T-helper 2 cell (primary cell): ENCODE measurements around the gene CCNG2.

Experiments
- DNase-seq, 5 experiments: peaks; one replicate each; pipeline versions ENCODE4 v3.0.0 to v3.0.0-alpha.2; 2012 to 2022
- total RNA-seq, 2 donors: gene quantifications; one replicate each; lab custom pipeline; 2026; lab: John Stamatoyannopoulos, UW

The CCNG2 gene
- 37.4 to 44.4 reads per million in 2 donors for total RNA-seq

GRCh38 chr4:77156912-77157858 is at the start of gene CCNG2:
TSS of gene CCNG2 (plus strand) at chr4:77157207. CDS start at chr4:77158533, 1,326 bp downstream.
- peak; percentile 45 to 96 (median 67) for DNase-seq

- no peak for DNase-seq
Measured at GRCh38 chr4:77110730-77111129, 46.3 kb upstream of the CCNG2 start.

GRCh38 chr4:77113069-77113468 is 43.9 kb upstream of the CCNG2 start:
- DNase-seq, result no peak

GRCh38 chr4:77117721-77118120 is 39.3 kb upstream of the CCNG2 start:
- DNase-seq, result no peak

DNA sequence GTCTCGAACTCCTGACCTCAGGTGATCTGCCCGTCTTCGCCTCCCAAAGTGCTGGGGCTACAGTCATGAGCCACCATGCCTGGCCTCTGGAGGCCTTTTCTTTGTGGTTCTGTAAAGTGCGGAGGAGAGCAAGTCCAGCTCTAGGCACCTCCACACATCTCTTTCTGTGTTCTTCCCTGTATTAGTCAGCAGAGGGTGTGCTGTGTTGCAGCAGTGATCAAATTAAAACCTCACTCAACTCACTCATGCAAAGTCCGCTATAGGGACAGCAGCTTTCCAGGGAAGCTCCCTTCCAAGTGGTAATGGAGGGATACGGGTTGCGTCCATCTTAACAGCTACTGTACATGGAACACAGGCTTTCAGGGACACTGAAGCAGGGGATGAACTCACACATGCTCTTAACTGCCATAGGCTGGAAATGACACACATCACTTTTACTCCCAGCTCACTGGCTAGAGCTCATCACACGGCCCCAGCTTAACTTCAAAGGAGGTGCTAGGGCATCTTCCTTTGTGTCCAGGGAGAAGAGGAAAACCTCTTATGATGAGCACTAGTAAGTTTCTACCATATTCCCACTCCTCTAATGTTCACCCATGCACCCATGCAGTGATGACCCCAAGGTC is 36.0 kb upstream of the CCNG2 start:
- DNase-seq, result peak in 1 of 5 experiments; percentile 38

DNA sequence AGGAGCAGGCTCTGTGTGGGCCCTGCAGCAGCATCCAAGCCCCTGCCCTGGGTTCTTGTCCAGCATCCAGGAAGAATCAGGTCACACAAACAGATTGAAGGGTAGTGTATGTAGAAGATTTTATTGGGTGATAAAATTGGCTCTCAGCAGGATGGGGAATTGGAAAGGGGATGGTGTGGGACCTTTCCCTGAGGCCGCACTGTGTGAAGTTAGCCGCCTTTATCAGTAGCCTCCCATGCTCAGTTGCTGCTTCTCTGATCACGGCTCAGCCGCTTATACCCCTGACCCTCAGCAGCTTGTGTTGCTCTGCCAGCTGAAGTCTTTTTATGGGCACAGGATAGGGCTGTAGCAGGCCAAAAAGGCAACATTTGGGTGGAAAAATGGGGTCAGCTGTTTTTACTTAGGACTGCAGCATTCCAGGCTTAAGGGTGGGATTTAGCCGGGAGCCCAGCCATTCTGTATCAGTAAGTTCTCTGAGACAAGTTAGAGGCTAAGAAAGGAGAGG is 35.2 kb upstream of the CCNG2 start:
- DNase-seq, result no peak

DNA sequence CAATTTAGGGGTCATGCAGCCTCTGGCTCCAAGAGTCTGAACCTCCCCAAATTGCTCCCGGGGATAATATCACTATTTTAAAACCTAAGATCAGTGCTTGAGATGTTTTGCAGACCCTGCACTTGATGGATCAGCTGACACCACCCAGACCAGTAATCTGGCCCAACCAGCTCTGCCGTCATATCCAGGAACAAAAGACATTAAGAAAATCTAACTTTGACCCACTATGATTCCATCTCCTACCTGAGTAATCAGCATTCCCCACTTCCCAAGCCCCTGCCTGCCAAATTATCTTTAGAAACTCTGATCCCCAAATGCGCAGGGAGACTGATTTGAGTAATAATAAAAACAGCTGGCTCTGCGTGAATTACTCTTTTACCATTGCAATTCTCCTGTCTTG is 34.4 kb upstream of the CCNG2 start:
- DNase-seq, result no peak

- DNase-seq, result peak in 1 of 5 experiments; percentile 27
Measured at GRCh38 chr4:77123411-77123810, 33.6 kb upstream of the CCNG2 start.

GRCh38 chr4:77124576-77124975 is 32.4 kb upstream of the CCNG2 start:
- DNase-seq, result no peak

GRCh38 chr4:77125961-77126360 is 31.0 kb upstream of the CCNG2 start:
- no peak for DNase-seq

GRCh38 chr4:77126809-77127208 is 30.2 kb upstream of the CCNG2 start:
- peak in 1 of 5 experiments; percentile 70 for DNase-seq

DNA sequence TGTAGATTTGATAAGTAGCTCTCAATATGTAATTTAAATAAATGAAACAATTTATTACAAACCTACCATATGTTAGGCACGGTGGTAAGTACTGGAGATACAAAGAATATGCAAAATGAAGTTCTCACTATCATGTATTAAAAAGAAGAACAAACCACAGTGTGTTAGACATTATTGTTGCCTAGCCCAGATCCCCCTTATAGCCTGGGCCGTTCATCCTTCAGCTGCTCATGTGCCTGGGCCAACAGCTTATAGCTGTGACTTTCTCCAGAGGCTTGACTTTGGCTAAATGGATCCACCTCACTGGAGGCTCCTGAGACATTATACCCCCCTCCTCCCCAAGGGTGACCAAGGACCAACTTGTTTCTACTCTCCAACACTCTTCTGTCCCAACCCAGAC is 29.8 kb upstream of the CCNG2 start:
- DNase-seq, result no peak

GRCh38 chr4:77127837-77128621 is 29.0 kb upstream of the CCNG2 start:
- DNase-seq, result no peak

GRCh38 chr4:77132652-77133312 is 24.2 kb upstream of the CCNG2 start:
- DNase-seq, result no peak

GRCh38 chr4:77137448-77137847 is 19.6 kb upstream of the CCNG2 start:
- DNase-seq, result peak in 2 of 5 experiments; percentile 8 to 66

DNA sequence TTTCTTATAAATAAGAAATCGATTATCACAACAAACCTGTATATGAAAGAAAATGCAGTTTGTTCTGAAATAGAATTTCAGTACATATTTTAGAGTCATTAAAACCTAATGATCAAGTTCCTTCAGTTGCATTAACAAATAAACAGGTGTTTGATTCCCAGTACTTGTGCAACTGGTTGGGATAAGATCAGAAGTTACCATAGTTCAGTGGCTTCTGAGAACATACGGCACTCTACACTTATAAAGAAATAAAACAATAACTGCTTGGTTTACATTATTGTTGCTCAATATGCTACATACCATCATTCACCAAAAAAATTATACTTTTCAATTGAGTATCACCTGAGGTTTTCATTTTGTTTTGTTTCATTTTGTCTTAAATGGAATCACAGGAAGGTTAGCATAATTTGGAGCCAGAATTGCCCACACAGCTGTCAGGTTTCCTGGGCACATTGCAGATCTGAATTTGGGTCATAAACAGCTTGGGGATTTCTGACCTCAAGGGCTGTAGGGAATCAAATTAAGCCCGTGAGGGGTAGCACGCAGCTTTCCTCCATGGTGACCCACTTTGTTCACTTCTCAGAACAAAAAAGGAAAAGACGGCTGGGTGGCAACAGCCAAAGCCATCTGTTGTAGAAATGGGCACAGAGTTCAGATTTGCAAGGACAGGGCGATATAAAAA is 14.9 kb upstream of the CCNG2 start:
- DNase-seq, result peak in 1 of 5 experiments; percentile 50

DNA sequence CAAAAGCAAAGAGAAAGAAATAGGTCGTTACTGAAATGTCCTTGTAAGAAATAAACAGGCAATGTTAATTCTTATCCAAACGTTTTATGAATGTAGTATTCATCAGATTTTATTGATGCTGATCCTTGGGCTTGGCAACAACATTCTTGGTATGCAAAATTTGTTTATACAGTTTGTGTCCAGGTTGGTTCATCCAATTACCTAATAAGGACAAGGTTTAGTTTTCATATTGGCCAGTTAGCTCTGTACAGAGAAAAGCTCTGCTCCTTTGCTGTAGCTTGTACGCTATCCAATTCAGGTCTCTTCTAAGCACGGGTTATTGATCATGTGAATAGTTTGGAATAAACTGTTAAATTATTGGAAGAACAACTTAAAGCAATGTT is 14.4 kb upstream of the CCNG2 start:
- DNase-seq, result no peak

GRCh38 chr4:77143091-77143490 is 13.9 kb upstream of the CCNG2 start:
- DNase-seq, result no peak

GRCh38 chr4:77145842-77146185 is 11.2 kb upstream of the CCNG2 start:
- peak in 1 of 5 experiments; percentile 79 for DNase-seq

DNA sequence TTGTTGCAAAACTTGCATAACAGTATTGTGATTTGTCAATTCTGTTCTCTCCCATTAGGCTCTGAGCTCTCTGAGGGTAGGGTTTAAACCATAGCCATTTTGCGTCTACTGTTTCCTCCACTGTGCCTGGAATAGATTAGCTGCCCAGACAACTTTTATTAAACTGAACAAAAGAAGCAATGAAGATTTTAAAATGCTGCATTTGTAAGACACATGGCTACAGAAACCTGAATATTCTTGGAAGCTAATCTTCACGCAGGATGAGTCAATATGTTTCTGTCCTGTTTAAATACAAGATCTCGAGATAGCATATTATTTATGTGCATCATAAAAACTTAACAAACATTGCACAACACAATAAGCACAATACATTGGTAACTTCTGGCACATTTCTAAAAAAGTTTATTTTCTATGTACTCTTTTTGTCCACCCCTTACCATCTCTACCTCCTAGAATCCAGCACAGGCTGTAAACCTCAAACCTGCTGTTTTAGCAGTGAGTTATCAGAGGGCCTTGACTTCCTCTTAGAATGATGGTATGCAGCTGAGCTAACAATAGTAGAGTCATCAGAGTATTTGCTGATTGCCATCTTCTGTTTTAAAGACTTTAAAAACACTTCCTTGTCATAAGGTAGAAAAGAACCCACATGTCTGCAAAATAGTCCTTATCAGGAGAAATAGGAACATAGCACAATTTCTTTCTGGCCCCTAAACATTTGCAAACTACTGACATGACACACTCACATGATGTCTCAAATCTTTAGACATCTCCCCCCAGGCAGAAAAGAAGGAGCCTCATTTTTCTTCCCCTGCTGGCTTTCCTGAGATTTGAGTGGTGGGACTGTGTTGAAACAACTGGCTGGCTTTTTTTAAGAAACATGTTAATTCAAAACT is 10.6 kb upstream of the CCNG2 start:
- DNase-seq, result peak in 1 of 5 experiments; percentile 89
